ENCODE results near the gene SPATA21. TPM values are rescaled to one million over a fixed set of nuclear protein-coding genes. Genes with fewer than 3 reads are reported as not detected.

SPATA21 gene
- polyA plus RNA-seq, 1 donor from 2014 or later: 0.15 TPM

DNA sequence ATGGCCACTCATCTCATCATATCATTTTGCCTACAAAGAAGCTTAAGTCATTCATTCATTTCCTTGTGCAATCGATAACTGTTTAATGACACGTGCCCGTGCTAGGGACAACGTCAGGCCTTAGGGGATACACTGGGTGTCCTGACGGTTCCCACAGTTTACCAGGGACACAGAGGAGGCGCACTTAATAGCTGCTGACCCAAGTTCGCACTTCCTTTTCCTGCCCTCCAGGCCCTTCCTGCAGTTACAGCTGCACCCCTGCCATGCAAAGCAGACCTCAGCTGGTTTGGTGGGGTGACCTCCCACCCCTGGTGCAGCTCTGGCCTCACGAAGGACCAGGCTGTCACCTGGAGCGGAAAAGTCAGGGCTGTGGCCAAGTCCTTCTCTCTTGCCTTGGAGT lies 4.2 kb downstream of the SPATA21 start:
- Histone ChIP-seq H3K4me3 (ENCODE audit: low read length) (no peak overlapping the region), H3F3A (ENCODE audit: insufficient read depth, low read length, poor library complexity, severe bottlenecking) (no peaks in the 10 kb centered on the region), H3K79me2 (replicated peaks; ENCODE audit: insufficient read depth, low read length) (no peaks in the 10 kb centered on the region), H3K9me2 (ENCODE audit: insufficient read depth, low read length) (no peaks in the 10 kb centered on the region), H3K9ac (ENCODE audit: low read length) (no peak overlapping the region), H3K4me2 (ENCODE audit: low read length) (no peak overlapping the region), H3K27ac (ENCODE audit: low read length) (no peak overlapping the region), H3K36me3 (ENCODE audit: insufficient read depth, low read length) (no peaks in the 10 kb centered on the region), H3K27me3 (ENCODE audit: insufficient read depth, low read depth, low read length) (no peaks in the 10 kb centered on the region), H2AFZ (ENCODE audit: low read depth, low read length) (no peak overlapping the region), H4K20me1 (ENCODE audit: insufficient read depth) (no peaks in the 10 kb centered on the region), H3K9me3 (ENCODE audit: low read length) (no peaks in the 10 kb centered on the region)
- TF ChIP-seq, protein P1, sequence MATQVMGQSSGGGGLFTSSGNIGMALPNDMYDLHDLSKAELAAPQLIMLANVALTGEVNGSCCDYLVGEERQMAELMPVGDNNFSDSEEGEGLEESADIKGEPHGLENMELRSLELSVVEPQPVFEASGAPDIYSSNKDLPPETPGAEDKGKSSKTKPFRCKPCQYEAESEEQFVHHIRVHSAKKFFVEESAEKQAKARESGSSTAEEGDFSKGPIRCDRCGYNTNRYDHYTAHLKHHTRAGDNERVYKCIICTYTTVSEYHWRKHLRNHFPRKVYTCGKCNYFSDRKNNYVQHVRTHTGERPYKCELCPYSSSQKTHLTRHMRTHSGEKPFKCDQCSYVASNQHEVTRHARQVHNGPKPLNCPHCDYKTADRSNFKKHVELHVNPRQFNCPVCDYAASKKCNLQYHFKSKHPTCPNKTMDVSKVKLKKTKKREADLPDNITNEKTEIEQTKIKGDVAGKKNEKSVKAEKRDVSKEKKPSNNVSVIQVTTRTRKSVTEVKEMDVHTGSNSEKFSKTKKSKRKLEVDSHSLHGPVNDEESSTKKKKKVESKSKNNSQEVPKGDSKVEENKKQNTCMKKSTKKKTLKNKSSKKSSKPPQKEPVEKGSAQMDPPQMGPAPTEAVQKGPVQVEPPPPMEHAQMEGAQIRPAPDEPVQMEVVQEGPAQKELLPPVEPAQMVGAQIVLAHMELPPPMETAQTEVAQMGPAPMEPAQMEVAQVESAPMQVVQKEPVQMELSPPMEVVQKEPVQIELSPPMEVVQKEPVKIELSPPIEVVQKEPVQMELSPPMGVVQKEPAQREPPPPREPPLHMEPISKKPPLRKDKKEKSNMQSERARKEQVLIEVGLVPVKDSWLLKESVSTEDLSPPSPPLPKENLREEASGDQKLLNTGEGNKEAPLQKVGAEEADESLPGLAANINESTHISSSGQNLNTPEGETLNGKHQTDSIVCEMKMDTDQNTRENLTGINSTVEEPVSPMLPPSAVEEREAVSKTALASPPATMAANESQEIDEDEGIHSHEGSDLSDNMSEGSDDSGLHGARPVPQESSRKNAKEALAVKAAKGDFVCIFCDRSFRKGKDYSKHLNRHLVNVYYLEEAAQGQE (IDR thresholded peaks at IDR 0.05; ENCODE audit: borderline replicate concordance): no peak
- no peak for TF ChIP-seq MXI1 (conservative IDR thresholded peaks at IDR 0.05; ENCODE audit: poor library complexity, severe bottlenecking)
- TF ChIP-seq RAD21 (conservative IDR thresholded peaks at IDR 0.05): no peak
- no peak for TF ChIP-seq TAF1 (IDR thresholded peaks at IDR 0.05; ENCODE audit: low read depth)
- no peak for TF ChIP-seq EP300 (conservative IDR thresholded peaks at IDR 0.05; ENCODE audit: poor library complexity, severe bottlenecking)
- TF ChIP-seq EZH2 (IDR thresholded peaks at IDR 0.05; ENCODE audit: borderline replicate concordance, insufficient read depth, low read length, poor library complexity, severe bottlenecking): no peak
- TF ChIP-seq POLR2AphosphoS5 (IDR thresholded peaks at IDR 0.05): no peak
- no peak for TF ChIP-seq SMC3 (conservative IDR thresholded peaks at IDR 0.05; ENCODE audit: poor library complexity)
- TF ChIP-seq CTCF (IDR thresholded peaks at IDR 0.05; ENCODE audit: poor library complexity, severe bottlenecking): no peak

GRCh38 chr1:16430606-16431005 lies 6.6 kb downstream of the SPATA21 start:
- no peak overlapping the region for H3K4me2 ChIP-seq (ENCODE audit: low read length)
- H3K27ac ChIP-seq (ENCODE audit: low read length): no peak overlapping the region
- no peaks in the 10 kb centered on the region for H3K27me3 ChIP-seq (ENCODE audit: insufficient read depth, low read depth, low read length)
- H3K9me3 ChIP-seq (ENCODE audit: low read length): no peaks in the 10 kb centered on the region
- TF ChIP-seq EZH2 (IDR thresholded peaks at IDR 0.05; ENCODE audit: borderline replicate concordance, insufficient read depth, low read length, poor library complexity, severe bottlenecking) (no peak), CTCF (IDR thresholded peaks at IDR 0.05; ENCODE audit: poor library complexity, severe bottlenecking) (no peak), POLR2AphosphoS5 (IDR thresholded peaks at IDR 0.05) (no peak), EP300 (conservative IDR thresholded peaks at IDR 0.05; ENCODE audit: poor library complexity, severe bottlenecking) (no peak), TAF1 (IDR thresholded peaks at IDR 0.05; ENCODE audit: low read depth) (no peak), RAD21 (conservative IDR thresholded peaks at IDR 0.05) (no peak), SMC3 (conservative IDR thresholded peaks at IDR 0.05; ENCODE audit: poor library complexity) (no peak), MXI1 (conservative IDR thresholded peaks at IDR 0.05; ENCODE audit: poor library complexity, severe bottlenecking) (no peak)
- TF ChIP-seq, protein P1 (IDR thresholded peaks at IDR 0.05; ENCODE audit: borderline replicate concordance): no peak
- H3K79me2 ChIP-seq (replicated peaks; ENCODE audit: insufficient read depth, low read length): no peaks in the 10 kb centered on the region
- no peak overlapping the region for H3K9ac ChIP-seq (ENCODE audit: low read length)
- H2AFZ ChIP-seq (ENCODE audit: low read depth, low read length): no peak overlapping the region
- no peaks in the 10 kb centered on the region for H3K9me2 ChIP-seq (ENCODE audit: insufficient read depth, low read length)
- H3K36me3 ChIP-seq (ENCODE audit: insufficient read depth, low read length): no peaks in the 10 kb centered on the region
- H3K4me3 ChIP-seq (ENCODE audit: low read length): no peak overlapping the region
- H3F3A ChIP-seq (ENCODE audit: insufficient read depth, low read length, poor library complexity, severe bottlenecking): no peaks in the 10 kb centered on the region
- H4K20me1 ChIP-seq (ENCODE audit: insufficient read depth): no peaks in the 10 kb centered on the region

Data from neural cell (in vitro differentiated cells).